ENCODE data around the gene POU2F3.

GRCh38 chr11:120203626-120204025, 36.3 kb upstream of the POU2F3 start:
- TF ChIP-seq, protein P1, sequence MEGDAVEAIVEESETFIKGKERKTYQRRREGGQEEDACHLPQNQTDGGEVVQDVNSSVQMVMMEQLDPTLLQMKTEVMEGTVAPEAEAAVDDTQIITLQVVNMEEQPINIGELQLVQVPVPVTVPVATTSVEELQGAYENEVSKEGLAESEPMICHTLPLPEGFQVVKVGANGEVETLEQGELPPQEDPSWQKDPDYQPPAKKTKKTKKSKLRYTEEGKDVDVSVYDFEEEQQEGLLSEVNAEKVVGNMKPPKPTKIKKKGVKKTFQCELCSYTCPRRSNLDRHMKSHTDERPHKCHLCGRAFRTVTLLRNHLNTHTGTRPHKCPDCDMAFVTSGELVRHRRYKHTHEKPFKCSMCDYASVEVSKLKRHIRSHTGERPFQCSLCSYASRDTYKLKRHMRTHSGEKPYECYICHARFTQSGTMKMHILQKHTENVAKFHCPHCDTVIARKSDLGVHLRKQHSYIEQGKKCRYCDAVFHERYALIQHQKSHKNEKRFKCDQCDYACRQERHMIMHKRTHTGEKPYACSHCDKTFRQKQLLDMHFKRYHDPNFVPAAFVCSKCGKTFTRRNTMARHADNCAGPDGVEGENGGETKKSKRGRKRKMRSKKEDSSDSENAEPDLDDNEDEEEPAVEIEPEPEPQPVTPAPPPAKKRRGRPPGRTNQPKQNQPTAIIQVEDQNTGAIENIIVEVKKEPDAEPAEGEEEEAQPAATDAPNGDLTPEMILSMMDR (IDR thresholded peaks at IDR 0.05; ENCODE audit: low read length), result no peak
- TF ChIP-seq EZH2phosphoT487 (IDR thresholded peaks at IDR 0.05; ENCODE audit: low read length) (no peak), EZH2 (optimal IDR thresholded peaks at IDR 0.05; ENCODE audit: low read depth, low read length) (no peak)
